K562 (cell line): ENCODE data around the gene HKDC1. TPM values are rescaled to one million over a fixed set of nuclear protein-coding genes. Genes with fewer than 3 reads are reported as not detected.

Experiments
- ATF7 ChIP-seq: fragments of 450-650 bp; IDR thresholded peaks from 2 replicates; pipeline ENCODE4 v1.7.1; 2014; ENCODE audit warnings: mild to moderate bottlenecking, moderate library complexity
- CREM ChIP-seq: IDR thresholded peaks from 2 replicates; pipeline ENCODE4 v1.6.1; 2014; ENCODE audit warnings: antibody characterized with exemption, low read depth
- E4F1 ChIP-seq: fragments of 250-450 bp; sonication (Bioruptor Pico); IDR thresholded peaks from 2 replicates; pipeline ENCODE4 v1.5.0; 2021; ENCODE audit warnings: mild to moderate bottlenecking, borderline replicate concordance
- ELF4 ChIP-seq: fragments of 450-650 bp; formaldehyde crosslinking; IDR thresholded peaks from 2 replicates; pipeline ENCODE4 v1.4.0; 2022; ENCODE audit warnings: missing genetic modification characterization
- FOXK2 ChIP-seq, 2 experiments: fragments of 450-650 bp; IDR thresholded peaks in 1 of 2; conservative IDR thresholded peaks in 1 of 2; 2 replicates each; pipeline ENCODE4 v1.6.1; 2016; ENCODE audit warnings: low read depth in 2 of 2, mild to moderate bottlenecking in 1 of 2
- GMEB1 ChIP-seq: fragments of 250-450 bp; sonication (Bioruptor Pico); IDR thresholded peaks from 2 replicates; pipeline ENCODE4 v1.4.0; 2020; ENCODE audit warnings: mild to moderate bottlenecking
- JUND ChIP-seq, 2 experiments: IDR thresholded peaks; 2 replicates in 1 of 2; 3 replicates in 1 of 2; pipeline ENCODE4 v1.6.1; 2011; ENCODE audit warnings: borderline replicate concordance in 2 of 2, low read depth in 2 of 2, low read length in 2 of 2, improper control_type of control experiment in 1 of 2, missing biosample characterization in 1 of 2, missing genetic modification characterization in 1 of 2, missing genetic modification reagents in 1 of 2
- MAZ ChIP-seq, 2 experiments: fragments of 450-650 bp in 1 of 2; sonication (generic) in 1 of 2; formaldehyde crosslinking; IDR thresholded peaks in 1 of 2; conservative IDR thresholded peaks in 1 of 2; 2 replicates each; pipeline versions ENCODE4 v1.4.0 to v1.5.0; 2020; ENCODE audit warnings: mild to moderate bottlenecking in 1 of 2, missing genetic modification reagents in 1 of 2
- MCM2 ChIP-seq: fragments of 450-650 bp; IDR thresholded peaks from 2 replicates; pipeline ENCODE4 v1.6.1; 2017; ENCODE audit warnings: low read depth, mild to moderate bottlenecking
- MYBL2 ChIP-seq, 2 experiments: fragments of 450-650 bp in 1 of 2; sonication (generic) in 1 of 2; formaldehyde crosslinking in 1 of 2; IDR thresholded peaks; 2 replicates each; pipeline versions ENCODE4 v1.6.1 to v1.8.1; 2017 to 2022; ENCODE audit warnings: borderline replicate concordance in 1 of 2, inconsistent platforms in 1 of 2, low read depth in 1 of 2, mild to moderate bottlenecking in 1 of 2, missing genetic modification reagents in 1 of 2, moderate library complexity in 1 of 2
- OTX1 ChIP-seq: fragments of 450-650 bp; formaldehyde crosslinking; IDR thresholded peaks from 2 replicates; pipeline ENCODE4 v1.4.0; 2022; ENCODE audit warnings: mild to moderate bottlenecking
- TEAD1 ChIP-seq, 2 experiments: fragments of 450-650 bp in 1 of 2; sonication (generic) in 1 of 2; formaldehyde crosslinking; IDR thresholded peaks; 2 replicates each; pipeline versions ENCODE4 v1.4.0 to v1.8.0; 2020 to 2022; ENCODE audit warnings: mild to moderate bottlenecking in 2 of 2, missing genetic modification reagents in 1 of 2
- THAP7 ChIP-seq: fragments of 250-450 bp; sonication (Bioruptor Pico); IDR thresholded peaks from 2 replicates; pipeline ENCODE4 v1.5.0; 2021
- ZBTB33 ChIP-seq: sonication (generic); formaldehyde crosslinking; IDR thresholded peaks from 2 replicates; pipeline ENCODE4 v1.8.1; 2023; ENCODE audit warnings: mild to moderate bottlenecking, missing genetic modification reagents
- ZFP36 ChIP-seq: fragments of 150-350 bp; IDR thresholded peaks from 2 replicates; pipeline ENCODE4 v1.6.1; 2018; ENCODE audit warnings: low read length, low read depth; ENCODE audit not compliant: partially characterized antibody
- ZKSCAN1 ChIP-seq: fragments of 150-350 bp; IDR thresholded peaks from 2 replicates; pipeline ENCODE4 v1.6.1; 2016; ENCODE audit warnings: low read depth, low read length
- polyA plus RNA-seq, 8 experiments: library from polyadenylated mRNA; depleted of rRNA in 4 of 8; stranded (reverse) in 5 of 8; unstranded in 3 of 8; fragments of >200 nt; fragmentation: Nextera tagmentation in 2 of 8; fragmentation: Illumina TruSeq in 1 of 8; extraction: Ambion mirVana in 2 of 8; extraction: Trizol in 1 of 8; gene quantifications; 2 replicates each; pipeline versions ENCODE4 v1.2.1 to v1.2.3, GENCODE V29; 2011 to 2014; ENCODE audit warnings: inconsistent platforms in 1 of 8, missing spikeins in 1 of 8
- total RNA-seq, 7 experiments: library from RNA; depleted of rRNA in 6 of 7; stranded (reverse); fragments of >200 nt in 6 of 7; fragmentation: Illumina TruSeq in 2 of 7; extraction: Trizol in 2 of 7; gene quantifications; 2 replicates each; pipeline versions ENCODE4 v1.2.1 to v1.2.3, GENCODE V29; 2011 to 2021; ENCODE audit warnings: low replicate concordance in 1 of 7

Gene HKDC1
- total and polyA plus RNA-seq, 9 of the 15 experiments (the other 6 are each of a cell fraction or from before 2014, with no cell fraction given): 0.04 to 0.22 (median 0.11) TPM; not detected in 5

GRCh38 chr10:69237528-69238159 is 17.5 kb downstream of the HKDC1 start (continued):
- TF ChIP-seq FOXK2 (conservative IDR thresholded peaks at IDR 0.05 in 1 of 2, IDR thresholded peaks at IDR 0.05 in 1 of 2; ENCODE audit: low read depth in 2 of 2) (peak; percentile 13 to 43; a peak in 1 of 4 replicates), ELF4 (CRISPR knock-in tag) (0 out of 2 replicates have a peak, but pooled peaks have one; percentile 34), ZFP36 (peak; percentile 38), ZKSCAN1 (peak; percentile 57; the same call in 1 of the 2 replicates), TEAD1 (CRISPR knock-in tag; IDR thresholded peaks at IDR 0.05) (no peak), MCM2 (no peak), ZBTB33 (peak; percentile 36; the same call in 1 of the 2 replicates), THAP7 (CRISPR knock-in tag) (no peak), E4F1 (CRISPR knock-in tag) (no peak), OTX1 (CRISPR knock-in tag) (0 out of 2 replicates have a peak, but pooled peaks have one; percentile 2), CREM (peak; percentile 43; the same call in 1 of the 2 replicates), GMEB1 (CRISPR knock-in tag) (0 out of 2 replicates have a peak, but pooled peaks have one; percentile 4), MAZ (CRISPR knock-in tag; conservative IDR thresholded peaks at IDR 0.05 in 1 of 2, IDR thresholded peaks at IDR 0.05 in 1 of 2) (peak; percentile 34 to 85; a peak in 2 of 4 replicates), ATF7 (peak; percentile 73), MYBL2 (IDR thresholded peaks at IDR 0.05; ENCODE audit: low read depth) (no peak), MYBL2 (CRISPR knock-in tag; IDR thresholded peaks at IDR 0.05; ENCODE audit: borderline replicate concordance) (no peak), JUND (IDR thresholded peaks at IDR 0.05; ENCODE audit: borderline replicate concordance, low read depth, low read length) (peak; percentile 67), JUND (tag; IDR thresholded peaks at IDR 0.05; ENCODE audit: borderline replicate concordance, low read depth, low read length) (peak; percentile 43; the same call in 1 of the 3 replicates)
